Measurements from ENCODE around the gene SLC16A8.
"Not testable (repeated sequence)": the region's sequence is repeated elsewhere in the genome, so short reads cannot be mapped to it uniquely, and the experiment has no call there.

Gene SLC16A8

DNA sequence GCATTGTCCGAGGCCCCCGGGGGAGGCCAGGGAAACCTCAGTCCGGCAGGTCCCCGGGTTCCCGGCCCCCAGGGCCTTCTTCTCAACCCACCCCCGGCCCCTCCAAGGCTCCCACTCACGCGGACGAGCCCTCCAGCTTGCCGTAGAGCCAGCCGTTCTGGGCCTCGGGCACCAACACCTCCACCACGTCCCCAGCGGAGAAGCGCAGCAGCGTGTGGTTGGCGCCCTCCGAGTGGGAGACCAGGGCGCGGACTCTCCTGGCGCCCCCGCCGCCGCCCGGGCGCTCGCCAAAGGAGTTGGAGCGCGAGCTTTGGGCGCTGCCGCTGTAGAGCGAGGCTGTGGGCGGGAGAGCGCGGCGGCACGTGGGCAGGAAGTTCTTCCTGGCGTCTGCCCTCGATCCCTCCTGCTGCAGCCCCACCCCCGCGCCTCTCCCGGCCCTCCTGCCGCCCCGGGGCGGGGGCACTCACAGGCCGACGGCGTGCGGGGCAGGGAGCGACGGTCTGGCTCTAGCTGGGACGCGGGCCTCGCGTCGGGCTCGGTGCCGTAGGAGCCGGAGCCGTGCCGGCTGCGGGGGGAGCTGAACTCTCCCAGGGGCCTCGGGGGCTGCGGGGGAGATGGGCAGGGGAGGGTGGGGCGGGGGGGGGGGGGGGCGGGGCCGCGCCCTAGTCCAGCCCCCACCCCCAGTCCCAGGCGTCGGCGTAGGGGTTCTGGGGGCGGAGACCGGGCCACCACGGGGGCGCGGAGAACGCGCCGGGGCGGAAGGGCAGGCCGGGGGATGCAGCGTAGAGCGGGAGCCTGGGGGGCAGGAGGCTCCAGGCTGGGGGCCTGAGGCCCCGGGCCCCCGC lies 4.9 kb upstream of the SLC16A8 start:
- no peak for DNase-seq (ENCODE audit: insufficient read length, low spot score)

DNA sequence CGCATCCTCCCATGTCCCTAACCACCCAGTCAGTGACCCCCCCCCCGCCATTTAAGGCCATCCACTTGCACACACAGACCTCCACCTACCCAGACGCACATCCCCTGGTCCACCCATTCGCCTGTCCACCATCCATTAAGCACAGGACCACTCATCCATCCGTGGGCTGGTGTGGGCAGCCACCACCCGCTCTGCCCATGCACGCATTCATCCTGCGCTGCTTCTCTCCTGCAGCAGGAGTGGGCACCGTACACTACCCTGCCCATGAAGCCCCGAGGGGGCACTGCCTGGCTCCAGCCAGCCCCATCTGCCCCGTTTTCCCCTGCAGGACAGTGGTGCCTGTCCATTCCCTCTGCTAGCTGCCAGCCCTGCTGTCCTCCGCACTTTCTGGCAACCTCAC lies 3.9 kb upstream of the SLC16A8 start:
- DNase-seq (ENCODE audit: insufficient read length, low spot score) = no peak
- FAIRE-seq = no peak

More for the DNA sequence above, 4.9 kb upstream of the SLC16A8 start:
- no peak for FAIRE-seq

GRCh38 chr22:38086942-38087341 lies 3.0 kb upstream of the SLC16A8 start:
- DNase-seq (ENCODE audit: insufficient read length, low spot score) = no peak
- no peak for FAIRE-seq

DNA sequence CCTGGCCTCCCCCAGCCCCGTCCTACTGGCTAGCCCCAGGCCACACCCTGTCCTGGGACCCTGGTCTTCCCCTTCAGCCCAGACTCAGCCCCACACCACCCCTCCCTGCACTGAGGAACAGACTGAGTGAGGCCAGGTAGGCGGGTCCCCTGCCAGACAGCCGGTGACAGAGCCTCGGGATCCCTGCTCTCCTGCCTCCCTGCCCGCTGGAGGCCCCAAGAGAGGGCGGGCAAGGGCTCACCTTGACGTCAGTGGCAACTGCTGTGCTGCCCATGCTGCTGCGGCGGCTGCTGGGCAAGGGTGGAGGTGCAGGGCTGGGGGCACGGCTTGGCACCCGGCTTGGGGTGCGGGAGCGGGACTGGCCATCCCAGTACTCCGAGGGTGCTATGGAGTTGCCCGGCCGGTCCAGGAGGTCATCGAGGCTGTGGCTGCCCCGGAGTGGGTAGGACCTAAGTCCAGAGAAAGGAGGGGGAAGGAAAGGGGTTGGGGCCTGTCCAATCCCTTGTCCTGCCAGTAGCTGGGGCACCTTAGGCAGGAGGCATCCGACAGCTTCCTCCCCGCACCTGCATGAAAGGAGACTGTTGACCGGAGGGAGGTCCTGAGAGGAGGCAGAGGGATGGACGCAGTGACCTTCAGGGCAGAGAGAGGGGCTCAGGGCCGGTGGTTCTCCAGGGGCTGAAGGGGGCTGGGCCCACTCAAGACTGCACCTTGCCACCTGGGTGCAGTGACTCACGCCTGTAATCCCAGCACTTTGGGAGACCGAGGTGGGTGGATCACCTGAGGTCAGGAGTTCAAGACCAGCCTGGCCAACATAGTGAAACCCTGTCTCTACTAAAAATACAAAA lies 2.2 kb upstream of the SLC16A8 start:
- DNase-seq (ENCODE audit: insufficient read length, low spot score) = no peak
- no peak for FAIRE-seq

DNA sequence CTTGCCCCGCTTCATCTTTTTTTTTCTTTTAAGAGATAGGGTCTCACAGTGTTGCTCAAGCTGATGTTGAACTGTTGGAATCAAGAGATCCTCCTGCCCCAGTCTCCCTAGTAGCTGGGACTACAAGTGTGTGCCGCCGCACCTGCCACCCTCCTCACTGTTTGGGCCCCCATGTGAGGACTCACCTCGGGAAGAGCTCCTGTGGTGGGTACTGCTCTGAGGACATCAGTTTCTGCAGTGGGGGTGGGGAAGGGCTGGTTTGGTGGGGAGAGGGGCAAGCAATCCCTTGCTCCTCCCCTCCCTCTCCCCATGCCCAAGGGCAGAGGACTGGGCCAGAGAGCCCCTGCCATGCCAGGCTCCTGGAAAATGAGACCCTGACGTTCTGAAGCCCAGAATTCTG lies 1.5 kb upstream of the SLC16A8 start:
- FAIRE-seq (no peak), DNase-seq (ENCODE audit: insufficient read length, low spot score) (no peak)

DNA sequence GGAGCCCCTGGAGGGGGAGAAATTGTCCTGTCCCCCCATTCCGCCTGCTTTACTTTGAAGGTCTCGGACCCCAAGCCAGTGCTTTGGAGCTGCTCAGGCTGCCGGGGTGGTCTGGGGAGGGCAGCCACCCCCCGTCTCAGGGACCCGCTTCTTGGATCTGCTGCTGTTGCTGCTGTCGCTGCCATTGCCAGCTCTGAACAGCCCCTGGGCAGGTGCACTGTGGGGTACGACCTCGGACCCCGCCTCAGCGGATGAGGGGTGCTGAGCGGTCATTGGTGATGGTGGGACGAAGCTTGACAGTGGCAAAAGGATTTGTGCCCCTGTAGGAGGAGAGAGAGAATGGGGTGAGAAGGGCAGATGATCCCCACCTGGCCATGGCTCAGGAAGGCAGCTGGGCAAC lies 1.1 kb upstream of the SLC16A8 start:
- no peak for DNase-seq (ENCODE audit: insufficient read length, low spot score)
- no peak for FAIRE-seq

DNA sequence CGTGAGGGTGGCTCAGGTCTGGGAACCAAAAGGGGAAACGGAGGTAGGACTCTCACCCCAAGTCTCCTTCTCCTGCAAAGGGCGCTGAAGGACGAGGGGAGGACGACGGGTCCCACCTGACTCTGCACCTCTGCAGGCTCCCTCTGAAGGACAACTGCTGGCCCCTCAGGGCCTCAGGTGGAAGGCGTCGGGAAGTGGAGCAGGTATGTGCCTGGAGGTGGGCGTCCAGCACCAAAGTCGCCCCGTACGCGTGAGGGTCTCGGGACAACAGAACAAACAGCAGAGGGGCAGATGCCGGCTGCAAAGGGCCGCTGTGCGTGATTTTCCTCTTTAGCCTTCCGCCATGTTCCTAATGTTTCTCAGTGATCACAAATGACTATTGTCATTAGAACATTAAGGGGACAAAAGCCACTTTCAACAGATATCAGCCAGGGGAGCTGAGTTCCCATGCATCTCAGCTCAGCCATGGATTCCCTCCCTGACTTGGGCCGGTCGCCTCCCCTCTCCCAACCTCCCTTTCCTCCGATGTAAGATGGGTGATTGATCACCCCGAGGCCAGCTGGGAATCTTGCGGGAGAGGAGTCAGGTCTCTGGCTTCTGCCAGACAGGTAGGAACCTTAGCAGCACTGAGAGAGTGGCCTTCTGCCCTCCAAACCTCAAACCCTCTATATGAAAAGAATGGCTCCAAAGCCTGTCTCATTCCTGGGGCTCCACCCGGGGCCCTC lies 836 bp downstream of the SLC16A8 start:
- FAIRE-seq (no peak), DNase-seq (ENCODE audit: insufficient read length, low spot score) (no peak)

DNA sequence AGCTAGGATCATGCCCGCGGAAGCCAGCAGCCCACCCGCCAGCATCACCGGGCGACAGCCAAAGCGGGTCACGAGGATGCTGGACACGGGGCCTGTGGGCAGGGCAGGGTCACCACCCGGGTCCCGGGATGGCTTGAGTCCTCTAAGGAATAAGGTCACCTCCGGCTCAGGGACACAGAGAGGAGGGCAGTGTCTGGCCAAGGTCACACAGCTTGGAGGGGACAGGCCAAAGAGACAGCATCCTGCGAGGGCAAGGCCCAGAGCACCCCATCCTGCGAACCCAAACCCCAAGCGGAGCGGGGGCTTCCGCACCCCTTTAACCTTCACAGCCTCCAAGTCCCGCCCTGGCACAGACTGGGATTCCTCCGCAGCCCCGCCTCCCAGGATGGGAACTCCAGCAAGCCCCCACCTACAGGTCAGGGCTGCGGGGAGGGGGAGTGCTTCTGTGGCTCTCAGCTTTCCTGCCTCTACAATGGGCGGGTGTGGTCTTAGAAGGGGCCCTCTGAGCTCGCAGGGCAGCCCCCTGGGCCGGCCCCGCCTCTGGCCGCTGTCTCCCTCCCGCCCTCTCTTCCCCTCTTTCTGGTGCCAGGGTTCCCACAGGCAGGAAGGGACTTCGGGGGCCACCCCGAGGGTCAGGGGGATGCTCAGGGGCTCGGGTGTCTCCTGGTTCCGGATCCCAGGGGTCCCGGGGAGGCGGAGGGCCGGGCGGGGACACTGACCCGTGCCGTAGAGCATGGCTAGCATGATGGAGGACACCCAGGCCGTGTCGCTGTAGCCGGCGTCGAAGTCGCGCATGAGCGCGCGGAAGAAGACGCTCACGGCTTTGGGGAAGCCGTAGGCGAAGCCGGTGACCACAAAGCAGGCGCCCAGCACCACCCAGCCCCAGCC lies 1.8 kb downstream of the SLC16A8 start:
- FAIRE-seq (no peak), DNase-seq (ENCODE audit: insufficient read length, low spot score) (no peak)

DNA sequence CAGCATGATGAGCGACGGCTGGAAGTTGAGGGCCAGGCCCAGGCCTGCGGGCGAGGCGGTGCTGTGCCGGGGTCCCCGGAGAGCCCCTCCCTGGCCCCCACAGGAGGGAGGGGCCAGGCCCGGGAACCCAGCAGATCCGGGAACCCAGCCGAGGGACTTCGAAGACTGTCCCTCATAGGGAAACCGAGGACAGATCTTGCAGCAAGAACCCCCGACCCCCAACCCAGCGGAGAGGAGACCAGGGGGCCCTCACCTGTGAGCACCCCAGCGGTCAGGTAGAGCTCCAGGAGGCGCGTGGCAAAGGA lies 2.4 kb downstream of the SLC16A8 start:
- DNase-seq (ENCODE audit: insufficient read length, low spot score) (no peak), FAIRE-seq (no peak)

DNA sequence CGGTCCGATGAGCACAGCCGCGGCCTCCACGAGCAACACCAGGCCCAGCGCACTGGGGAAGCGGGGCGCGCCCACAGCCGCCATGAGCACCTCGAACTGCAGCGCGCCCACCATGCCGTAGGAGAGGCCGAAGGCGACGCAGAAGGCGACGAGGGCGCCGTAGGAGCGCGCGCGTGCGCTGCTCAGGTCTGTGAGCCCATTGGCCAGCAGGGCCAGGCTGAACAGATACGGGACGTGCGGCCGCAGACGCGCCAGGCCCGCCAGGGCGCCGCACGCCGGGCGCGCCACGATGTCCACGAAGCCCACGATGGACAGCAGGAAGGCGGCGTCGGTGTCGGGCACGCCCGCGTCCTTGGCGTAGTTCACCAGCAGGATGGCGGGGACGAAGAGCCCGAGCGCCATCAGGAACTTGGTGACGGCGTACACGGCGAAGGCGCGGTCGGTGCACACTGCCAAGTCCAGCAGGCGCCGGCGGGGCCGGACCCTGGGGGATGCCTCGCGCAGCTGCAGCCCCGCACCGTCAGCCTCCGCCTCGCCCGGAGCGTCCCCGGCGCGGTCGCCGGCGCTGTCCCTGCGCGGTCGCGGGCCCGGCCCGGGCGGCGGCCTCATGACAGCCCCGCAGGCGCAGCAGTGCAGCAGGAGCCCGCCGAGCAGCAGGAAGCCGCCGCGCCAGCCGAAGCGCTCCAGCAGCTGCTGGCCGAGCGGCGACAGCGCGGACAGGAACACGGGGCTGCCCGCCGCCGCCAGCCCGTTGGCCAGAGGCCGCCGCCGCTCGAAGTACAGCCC lies 2.9 kb downstream of the SLC16A8 start:
- FAIRE-seq (no peak), DNase-seq (ENCODE audit: insufficient read length, low spot score) (no peak)

DNA sequence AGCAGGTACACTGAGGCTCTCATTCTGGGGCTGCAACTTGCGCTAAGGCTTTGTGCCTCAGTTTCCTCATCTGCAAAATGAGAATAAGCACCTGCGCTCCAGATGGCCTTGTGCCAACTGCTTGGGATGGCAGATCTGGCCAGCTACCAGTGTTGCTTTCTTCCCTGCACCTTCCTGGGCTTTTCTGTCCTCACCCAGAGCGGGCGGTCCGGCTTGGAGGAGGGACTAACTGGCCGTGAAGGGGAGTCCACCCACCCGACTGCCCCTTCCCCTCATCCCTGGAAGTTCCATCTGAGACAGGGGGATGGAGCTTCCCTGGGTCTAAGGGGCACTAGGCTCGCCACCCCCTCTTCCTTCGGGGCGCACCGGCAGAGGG lies 3.5 kb downstream of the SLC16A8 start:
- DNase-seq (ENCODE audit: insufficient read length, low spot score) (no peak), FAIRE-seq (no peak)

- no peak for DNase-seq (ENCODE audit: insufficient read length, low spot score)
- no peak for FAIRE-seq
These were observed 4.2 kb downstream of the SLC16A8 start for GRCh38 chr22:38079804-38080203.

- FAIRE-seq; DNase-seq (ENCODE audit: insufficient read length, low spot score): not testable (repeated sequence)
These were observed 4.8 kb downstream of the SLC16A8 start for GRCh38 chr22:38079208-38079607.

GRCh38 chr22:38078046-38078840 lies 5.7 kb downstream of the SLC16A8 start:
- no peak for FAIRE-seq
- no peak for DNase-seq (ENCODE audit: insufficient read length, low spot score)

DNA sequence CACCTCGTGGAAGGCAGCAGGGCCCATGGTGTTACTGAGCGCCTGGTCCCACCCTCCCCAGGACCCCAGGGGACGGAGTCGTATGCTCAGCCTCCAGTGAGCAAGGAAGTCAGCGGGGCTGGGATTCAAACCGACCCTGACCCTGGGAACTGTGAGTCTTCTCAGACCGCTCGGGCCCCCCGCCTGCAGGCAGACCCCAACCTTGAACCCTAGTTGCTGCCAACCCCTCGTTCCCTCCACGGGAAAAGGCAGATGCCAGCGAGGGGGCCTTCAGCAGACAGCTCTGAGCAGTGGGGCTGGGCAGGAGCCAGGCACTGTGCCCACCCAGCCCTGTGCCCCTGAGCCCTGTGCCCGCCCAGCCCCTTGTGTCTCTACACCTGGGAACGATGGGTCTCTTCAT lies 6.4 kb downstream of the SLC16A8 start:
- no peak for DNase-seq (ENCODE audit: insufficient read length, low spot score)
- FAIRE-seq = no peak

GRCh38 chr22:38077096-38077495 lies 6.9 kb downstream of the SLC16A8 start:
- DNase-seq (ENCODE audit: insufficient read length, low spot score) (no peak), FAIRE-seq (no peak)

- no peak for DNase-seq (ENCODE audit: insufficient read length, low spot score)
- no peak for FAIRE-seq
These were observed 8.0 kb downstream of the SLC16A8 start for GRCh38 chr22:38075961-38076360.

DNA sequence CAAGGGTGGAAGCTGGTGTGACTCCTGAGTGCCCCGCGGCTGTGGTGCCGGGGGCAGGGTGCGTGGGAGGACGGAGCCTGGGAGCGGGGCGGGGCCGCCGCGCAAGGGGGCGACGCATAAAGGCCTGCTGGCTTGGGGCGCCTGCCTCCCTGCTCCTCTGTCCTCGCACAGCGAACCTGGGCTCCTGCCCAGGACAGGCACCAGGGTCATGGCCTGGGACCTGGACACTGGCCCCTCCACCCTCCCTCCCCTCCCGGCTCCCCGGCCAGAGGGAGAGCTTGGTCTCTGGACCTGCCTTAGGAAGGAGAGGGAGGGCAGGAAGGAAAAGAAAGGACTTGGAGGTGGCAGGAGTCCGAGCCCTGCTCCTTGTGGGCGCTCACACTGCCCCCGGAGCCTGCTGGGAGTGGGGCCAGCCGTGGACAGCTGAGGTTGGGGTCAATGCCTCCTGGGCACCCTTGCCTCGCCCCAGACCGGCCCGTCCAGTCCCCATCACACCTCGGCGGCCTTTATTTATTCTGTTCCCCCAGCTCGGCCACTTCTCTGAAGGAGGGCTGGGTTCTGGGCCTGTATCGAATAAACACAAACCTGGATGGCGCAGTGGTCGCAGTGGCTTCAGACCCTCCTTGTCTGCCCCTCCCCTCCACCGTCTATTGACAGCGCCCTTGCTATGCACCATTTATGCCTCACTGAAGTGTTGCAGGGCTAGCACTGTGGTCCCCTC lies 8.7 kb downstream of the SLC16A8 start:
- no peak for DNase-seq (ENCODE audit: insufficient read length, low spot score)
- FAIRE-seq = no peak
